ENCODE data around the gene GNG12.

DNA sequence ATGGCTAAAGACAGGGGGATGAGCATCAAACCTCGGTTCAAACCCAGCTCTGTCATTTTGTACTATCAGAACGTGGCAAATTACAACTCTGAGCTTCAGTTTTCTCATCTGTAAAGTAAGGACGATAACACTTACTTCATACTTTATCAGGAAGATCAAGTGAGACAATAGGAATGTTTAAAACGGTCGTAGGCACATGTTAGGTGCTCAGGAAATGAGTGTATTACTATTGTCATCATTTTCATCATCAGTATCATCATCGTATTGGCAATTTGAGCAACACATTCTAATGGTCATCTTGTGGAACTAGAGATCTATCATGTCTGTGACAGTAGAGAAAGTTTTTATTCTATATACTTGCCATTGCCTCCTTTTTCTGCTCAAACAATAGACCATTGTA lies 170.4 kb downstream of the GNG12 start:
- TF ChIP-seq, protein P1, sequence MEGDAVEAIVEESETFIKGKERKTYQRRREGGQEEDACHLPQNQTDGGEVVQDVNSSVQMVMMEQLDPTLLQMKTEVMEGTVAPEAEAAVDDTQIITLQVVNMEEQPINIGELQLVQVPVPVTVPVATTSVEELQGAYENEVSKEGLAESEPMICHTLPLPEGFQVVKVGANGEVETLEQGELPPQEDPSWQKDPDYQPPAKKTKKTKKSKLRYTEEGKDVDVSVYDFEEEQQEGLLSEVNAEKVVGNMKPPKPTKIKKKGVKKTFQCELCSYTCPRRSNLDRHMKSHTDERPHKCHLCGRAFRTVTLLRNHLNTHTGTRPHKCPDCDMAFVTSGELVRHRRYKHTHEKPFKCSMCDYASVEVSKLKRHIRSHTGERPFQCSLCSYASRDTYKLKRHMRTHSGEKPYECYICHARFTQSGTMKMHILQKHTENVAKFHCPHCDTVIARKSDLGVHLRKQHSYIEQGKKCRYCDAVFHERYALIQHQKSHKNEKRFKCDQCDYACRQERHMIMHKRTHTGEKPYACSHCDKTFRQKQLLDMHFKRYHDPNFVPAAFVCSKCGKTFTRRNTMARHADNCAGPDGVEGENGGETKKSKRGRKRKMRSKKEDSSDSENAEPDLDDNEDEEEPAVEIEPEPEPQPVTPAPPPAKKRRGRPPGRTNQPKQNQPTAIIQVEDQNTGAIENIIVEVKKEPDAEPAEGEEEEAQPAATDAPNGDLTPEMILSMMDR (IDR thresholded peaks at IDR 0.05 in 8 of 11, conservative IDR thresholded peaks at IDR 0.05 in 3 of 11), result no peak
- no peak for TF ChIP-seq POLR2A (IDR thresholded peaks at IDR 0.05)
- TF ChIP-seq POLR2AphosphoS5 (IDR thresholded peaks at IDR 0.05), result no peak
